ENCODE measurements around the gene NRTN. TPM values are rescaled to one million over a fixed set of nuclear protein-coding genes. Genes with fewer than 3 reads are reported as not detected.

NRTN gene
- total RNA-seq, 1 donor from 2014 or later, result 0.85 TPM

GRCh38 chr19:5814852-5815246 lies 10.0 kb downstream of the NRTN start:
- DNase-seq, result no peak

- DNase-seq, result no peak
Observed at GRCh38 chr19:5817218-5817617, 12.4 kb downstream of the NRTN start.

- DNase-seq, result no peak
Observed at GRCh38 chr19:5818594-5818993, 13.7 kb downstream of the NRTN start.

GRCh38 chr19:5820785-5821184 lies 15.9 kb downstream of the NRTN start:
- DNase-seq, result no peak

- no peak for DNase-seq
Observed at GRCh38 chr19:5821521-5822180, 16.8 kb downstream of the NRTN start.

GRCh38 chr19:5822181-5822844 lies 17.4 kb downstream of the NRTN start:
- DNase-seq, result no peak

GRCh38 chr19:5823579-5824281 lies 18.9 kb downstream of the NRTN start:
- peak; percentile 14 for DNase-seq

- no peak for DNase-seq
Observed at GRCh38 chr19:5824751-5825150, 19.9 kb downstream of the NRTN start.

GRCh38 chr19:5825178-5825577 lies 20.3 kb downstream of the NRTN start:
- DNase-seq, result no peak

- peak; percentile 26 for DNase-seq
Observed at GRCh38 chr19:5826531-5827341, 21.9 kb downstream of the NRTN start.

- DNase-seq, result no peak
Observed at GRCh38 chr19:5827342-5827890, 22.5 kb downstream of the NRTN start.

GRCh38 chr19:5827891-5828660 lies 23.2 kb downstream of the NRTN start:
- peak; percentile 92 for DNase-seq

GRCh38 chr19:5828661-5829566 lies 24.0 kb downstream of the NRTN start:
- no peak for DNase-seq

- DNase-seq, result no peak
Observed at GRCh38 chr19:5829567-5830310, 24.9 kb downstream of the NRTN start.

GRCh38 chr19:5831159-5831558 lies 26.3 kb downstream of the NRTN start:
- DNase-seq, result no peak

GRCh38 chr19:5832061-5832460 lies 27.2 kb downstream of the NRTN start:
- no peak for DNase-seq

- no peak for DNase-seq
Observed at GRCh38 chr19:5832527-5833216, 27.8 kb downstream of the NRTN start.

GRCh38 chr19:5837761-5838352 lies 33.0 kb downstream of the NRTN start:
- DNase-seq, result no peak
